GM15510 (cell line): ENCODE results near the gene CFAP92.

Experiments
- POLR2A ChIP-seq: IDR thresholded peaks from 3 replicates; pipeline ENCODE4 v1.6.1; 2011; ENCODE audit warnings: borderline replicate concordance; ENCODE audit not compliant: insufficient read length; ENCODE audit errors: extremely low read depth

CFAP92 gene

DNA sequence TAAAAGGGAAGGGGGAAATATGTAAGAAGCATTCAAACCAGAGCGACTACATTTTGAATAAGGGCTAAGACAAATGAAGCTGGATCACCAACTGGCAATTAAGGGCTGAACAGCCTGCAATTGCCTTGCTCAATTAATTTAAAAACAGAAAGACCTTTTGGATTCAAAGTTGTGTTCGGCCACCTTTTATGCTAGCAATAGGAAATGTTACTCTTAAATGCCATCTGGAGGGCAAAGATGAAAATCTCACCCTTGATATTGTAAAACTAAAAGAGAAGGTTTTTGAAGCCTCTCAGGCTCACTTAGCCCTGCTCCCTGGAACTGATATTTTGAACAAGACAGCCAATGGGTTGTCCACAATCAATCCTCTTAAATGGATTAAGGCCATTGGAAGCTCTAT lies 70.3 kb downstream of the CFAP92 start:
- no peak for TF ChIP-seq POLR2A

DNA sequence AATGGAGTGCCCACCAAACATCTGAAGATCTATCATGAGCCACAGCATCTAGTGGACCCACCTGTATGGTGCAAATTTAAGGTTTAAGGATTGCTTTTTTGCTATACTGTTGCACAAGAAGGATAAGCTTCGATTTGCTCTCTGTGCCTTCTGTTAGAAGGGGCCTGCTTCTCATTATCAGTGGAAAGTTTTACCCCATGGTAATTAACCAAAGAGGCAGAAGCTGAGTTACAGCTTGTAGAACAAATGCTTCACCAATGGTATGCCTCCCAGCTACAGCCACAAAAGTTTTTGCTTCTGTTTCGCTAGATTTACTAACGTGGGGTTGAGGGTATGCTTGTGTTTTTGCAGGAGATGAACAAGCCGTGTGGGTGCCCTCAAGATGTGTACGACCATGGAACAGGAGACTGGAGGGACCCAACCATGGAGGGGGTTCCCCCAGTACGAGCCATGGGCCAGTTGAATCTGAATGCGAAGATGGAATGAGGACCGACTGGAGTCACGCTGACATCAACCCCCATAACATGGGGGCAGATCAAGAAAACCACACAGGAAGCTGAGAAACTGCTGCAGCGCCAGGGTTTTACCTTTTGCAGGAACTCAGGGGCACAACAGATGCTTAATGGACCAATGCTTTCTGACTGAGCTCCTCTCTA lies 70.9 kb downstream of the CFAP92 start:
- no peak for TF ChIP-seq POLR2A

DNA sequence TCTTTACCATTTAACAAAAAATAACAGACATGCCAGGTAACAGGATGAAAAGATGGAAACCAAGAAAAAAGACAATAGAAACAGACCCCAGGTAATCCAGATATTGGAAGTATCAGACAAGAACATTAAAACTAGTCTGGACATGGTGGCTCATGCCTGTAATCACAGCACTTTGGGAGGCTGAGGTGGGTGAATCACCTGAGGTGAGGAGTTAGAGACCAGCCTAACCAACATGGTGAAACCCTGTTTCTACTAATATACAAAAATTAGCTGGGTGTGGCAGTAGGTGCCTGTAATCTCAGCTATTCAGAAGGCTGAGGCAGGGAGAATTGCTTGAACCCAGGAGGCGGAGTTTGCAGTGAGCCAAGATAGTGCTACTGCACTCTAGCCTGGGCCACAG lies 73.9 kb downstream of the CFAP92 start:
- TF ChIP-seq POLR2A, result no peak

DNA sequence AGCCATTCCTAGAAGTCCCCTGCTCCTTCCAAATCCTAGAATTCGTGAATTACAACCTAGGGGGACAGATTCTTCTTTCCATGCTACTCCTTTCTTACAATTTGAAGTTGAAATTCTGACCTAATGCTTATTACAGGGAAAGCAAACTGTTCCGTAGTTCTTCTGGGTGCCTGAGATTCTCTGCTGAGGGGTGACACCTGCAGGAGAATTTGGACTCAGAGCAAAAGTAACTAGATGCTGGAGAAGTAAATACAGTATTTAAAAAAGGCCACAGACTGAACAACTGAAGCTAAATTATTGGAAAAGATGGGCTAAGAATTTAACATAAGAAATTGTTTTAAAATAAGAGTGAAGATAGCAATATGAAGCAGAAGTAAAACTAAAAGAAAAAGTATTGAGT lies 76.6 kb downstream of the CFAP92 start:
- no peak for TF ChIP-seq POLR2A

DNA sequence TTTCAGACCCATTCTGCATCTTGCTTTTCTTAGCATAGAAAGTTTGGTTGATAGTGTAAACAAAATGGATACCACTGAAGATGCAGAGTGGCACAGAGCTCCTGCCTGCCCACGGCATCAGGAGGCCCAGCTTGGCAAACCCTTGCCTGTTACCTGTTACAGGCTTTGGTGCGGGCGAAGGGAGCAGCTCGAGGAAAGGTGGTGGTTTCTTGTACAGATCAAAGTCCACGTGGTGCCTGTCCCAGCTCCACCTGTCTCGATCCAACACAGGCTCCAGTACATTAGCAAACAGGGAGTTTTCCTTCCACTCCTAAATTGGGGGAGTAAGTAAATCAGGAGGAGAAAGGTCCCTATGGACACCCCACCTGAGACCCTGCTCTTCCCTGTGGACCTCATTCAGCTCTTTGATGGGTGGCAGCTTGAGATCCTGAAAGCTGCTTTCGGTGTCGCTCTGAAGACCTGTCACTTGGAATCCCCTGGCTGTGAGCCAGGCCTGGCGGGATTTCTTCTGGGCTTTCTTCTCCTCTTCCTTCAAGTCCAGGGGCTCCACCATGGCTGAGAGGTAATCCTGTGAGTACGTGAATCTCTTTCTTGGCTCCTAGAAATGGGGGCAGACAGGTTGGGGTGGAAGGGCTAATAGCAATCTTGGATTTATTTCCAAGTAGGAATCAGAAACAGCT lies 78.8 kb downstream of the CFAP92 start:
- TF ChIP-seq POLR2A, result no peak

DNA sequence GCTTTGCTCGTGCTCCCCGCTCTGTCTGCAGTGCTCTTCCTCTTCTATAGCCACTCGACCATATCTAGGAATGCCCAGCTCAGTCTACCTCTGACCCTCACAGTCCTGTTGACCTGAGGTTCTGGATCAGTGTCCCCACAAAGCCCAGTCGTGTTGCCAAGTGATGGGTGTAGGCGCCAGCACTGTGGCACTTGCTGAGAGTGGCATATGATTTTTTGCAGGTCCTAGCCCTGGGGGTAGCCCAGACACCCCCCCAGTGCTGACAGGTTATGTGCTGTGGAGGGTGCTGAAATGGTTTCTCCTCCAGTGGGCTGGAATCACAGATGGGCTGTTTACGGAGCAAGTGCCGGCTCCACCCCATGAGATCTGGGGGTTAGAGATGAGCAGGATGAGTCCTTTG lies 82.0 kb downstream of the CFAP92 start:
- no peak for TF ChIP-seq POLR2A

DNA sequence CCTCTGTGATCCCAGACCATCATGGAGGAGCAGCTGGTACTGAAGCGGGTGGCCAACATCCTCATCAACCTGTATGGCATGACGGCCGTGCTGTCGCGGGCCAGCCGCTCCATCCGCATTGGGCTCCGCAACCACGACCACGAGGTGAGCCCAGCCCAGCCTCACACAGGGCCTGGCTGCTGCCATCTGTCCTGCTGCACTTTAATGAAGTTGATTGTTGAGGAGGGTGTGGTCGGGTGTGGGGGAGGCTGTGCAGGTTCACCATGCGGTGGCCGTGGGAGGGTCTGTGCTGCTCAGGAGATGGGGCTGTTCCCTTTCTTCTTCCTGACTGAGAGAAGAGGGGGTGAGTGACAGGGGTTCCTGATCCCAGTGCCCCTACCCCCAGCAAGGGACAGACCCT lies 83.9 kb downstream of the CFAP92 start:
- no peak for TF ChIP-seq POLR2A

GRCh38 chr3:128908951-128909350 lies 84.9 kb downstream of the CFAP92 start:
- no peak for TF ChIP-seq POLR2A

GRCh38 chr3:128907706-128908445 lies 86.0 kb downstream of the CFAP92 start:
- no peak for TF ChIP-seq POLR2A

GRCh38 chr3:128906804-128907525 lies 86.9 kb downstream of the CFAP92 start:
- TF ChIP-seq POLR2A, result no peak

- no peak for TF ChIP-seq POLR2A
Measured at GRCh38 chr3:128906031-128906803, 87.7 kb downstream of the CFAP92 start.

GRCh38 chr3:128903501-128903900 lies 90.4 kb downstream of the CFAP92 start:
- no peak for TF ChIP-seq POLR2A

DNA sequence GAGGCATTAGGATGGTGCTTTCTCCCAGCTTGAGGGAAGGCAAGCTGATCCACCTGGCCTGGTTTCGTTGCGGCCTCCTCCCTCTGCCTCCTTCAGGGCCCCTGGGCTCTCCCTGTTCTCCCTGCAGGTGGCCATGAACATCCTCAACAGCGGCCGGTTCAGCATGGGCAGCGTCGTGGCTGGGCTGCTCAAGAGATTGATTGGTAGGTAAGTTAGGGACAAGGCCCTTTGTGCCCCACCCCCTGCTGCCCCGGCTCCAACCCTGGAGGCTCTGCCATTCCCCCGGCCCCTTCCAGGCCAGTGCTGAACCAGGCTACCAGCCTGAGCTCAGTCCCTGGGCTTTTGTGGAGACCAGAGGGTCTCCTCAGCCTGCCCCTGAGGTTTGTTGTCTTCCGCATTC lies 91.5 kb downstream of the CFAP92 start:
- no peak for TF ChIP-seq POLR2A

GRCh38 chr3:128895843-128896697 lies 97.8 kb downstream of the CFAP92 start:
- no peak for TF ChIP-seq POLR2A

DNA sequence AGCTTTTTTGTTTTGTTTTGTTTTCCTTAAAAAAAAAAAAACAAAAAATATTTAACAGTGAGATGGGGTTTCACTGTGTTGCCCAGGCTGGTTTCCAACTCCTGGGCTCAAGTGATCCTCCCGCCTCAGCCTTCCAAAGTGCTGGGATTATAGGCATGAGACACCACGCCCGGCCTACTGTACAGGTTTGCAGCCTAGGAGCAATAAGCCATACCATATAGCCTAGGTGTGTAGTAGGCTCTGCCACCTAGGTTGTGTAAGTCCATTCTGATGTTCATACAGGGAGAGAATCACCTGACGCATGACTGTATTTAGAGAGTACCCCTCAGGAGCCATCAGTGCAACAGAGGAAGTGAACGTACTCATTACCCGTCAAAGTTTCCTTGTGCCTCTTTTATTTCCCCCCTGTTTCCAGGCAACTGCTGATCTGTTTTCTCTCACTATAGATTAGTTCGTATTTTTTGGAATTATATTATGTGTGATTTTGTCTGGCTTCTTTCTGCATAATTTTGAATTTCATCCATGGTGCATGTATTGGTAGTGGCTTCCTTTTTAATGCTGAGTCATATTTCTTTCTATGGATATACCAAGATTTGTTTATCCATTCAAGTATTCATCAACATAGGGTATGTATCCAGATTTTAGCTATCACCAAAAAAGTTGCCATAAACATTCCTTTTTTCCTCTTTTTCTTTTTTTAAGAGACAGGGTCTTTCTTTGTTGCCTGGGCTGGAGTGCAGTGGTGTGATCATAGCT lies 104.6 kb downstream of the CFAP92 start:
- no peak for TF ChIP-seq POLR2A
